Stimulated activated CD4-positive, alpha-beta T cell treated with anti-CD3 and anti-CD28 coated beads, TNF-alpha, amount 100 ng/mL, for 48 hours (primary cell): Measurements from ENCODE around the gene WDR74.
A peak's percentile ranks its signal among the peaks of the same experiment; 100 is the strongest.
"Not testable (repeated sequence)": the region's sequence is repeated elsewhere in the genome, so short reads cannot be mapped to it uniquely, and the experiment has no call there.

Experiments used
- DNase-seq, 3 donors: peaks; one replicate each; pipeline ENCODE4 v3.0.0-alpha.2; 2020; ENCODE audit warnings: low read depth in 3 of 3

Gene WDR74

DNA sequence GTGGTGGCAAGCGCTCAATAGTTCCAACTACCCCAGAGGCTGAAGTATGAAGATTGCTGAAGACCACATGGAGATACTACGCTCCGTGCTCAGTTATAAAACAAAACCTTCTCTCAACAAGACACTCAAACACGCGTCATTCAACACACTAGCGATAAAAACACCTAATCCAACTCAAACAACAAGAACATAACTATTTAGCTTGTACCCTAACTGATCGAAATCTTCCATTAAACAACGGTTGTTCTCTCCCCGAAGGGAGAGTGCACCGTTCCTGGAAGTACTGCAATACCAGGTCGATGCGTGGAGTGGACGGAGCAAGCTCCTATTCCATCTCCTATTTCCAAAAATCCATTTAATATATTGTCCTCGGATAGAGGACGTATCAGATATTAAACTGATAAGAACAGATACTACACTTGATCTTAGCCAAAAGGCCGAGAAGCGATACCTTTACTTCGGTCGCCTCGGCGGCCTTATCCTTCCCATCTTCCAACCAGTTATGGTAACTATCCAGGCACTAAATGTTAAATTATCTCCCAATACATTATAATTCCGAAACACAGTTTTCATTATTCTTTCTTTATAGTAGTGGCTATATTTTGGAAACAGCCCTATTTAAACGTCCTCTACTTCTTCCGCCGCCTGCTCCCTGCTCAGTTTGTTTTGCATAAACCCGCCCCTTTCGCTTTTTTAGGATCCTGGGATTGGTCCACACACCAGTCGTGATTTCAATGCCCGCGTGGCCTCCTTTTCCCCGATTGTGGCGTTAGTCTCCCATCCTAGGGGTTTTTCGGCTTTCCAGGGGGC, 2.2 kb upstream of the WDR74 start:
- peak; percentile 73 to 80 (median 75) for DNase-seq

DNA sequence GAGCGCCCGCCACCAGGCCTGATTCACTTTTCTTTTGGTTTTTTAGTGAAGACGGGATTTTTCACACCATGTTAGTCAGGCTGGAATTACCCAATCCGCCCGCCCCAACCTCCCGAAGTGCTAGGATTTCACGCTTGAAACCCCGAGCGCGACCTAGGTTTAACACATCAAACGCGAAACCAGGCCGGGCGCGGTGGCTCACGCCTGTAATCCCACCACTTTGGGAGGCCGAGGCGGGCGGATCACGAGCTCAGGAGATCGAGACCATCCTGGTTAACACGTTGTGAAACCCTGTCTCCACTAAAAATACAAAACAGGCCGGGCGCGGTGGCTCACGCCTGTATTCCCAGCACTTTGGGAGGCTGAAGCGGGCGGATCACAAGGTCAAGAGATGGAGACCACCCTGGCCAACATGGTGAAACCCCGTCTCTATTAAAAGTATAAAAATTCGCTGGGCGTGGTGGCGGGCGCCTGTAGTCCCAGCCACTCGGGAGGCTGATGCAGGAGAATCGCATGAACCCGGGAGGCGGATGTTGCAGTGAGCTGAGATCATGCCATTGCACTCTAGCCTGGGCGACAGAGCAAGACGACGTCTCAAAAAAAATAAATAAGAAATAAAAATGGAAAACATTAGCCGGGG, 1.5 kb upstream of the WDR74 start:
- peak; percentile 64 to 80 (median 76) for DNase-seq

DNA sequence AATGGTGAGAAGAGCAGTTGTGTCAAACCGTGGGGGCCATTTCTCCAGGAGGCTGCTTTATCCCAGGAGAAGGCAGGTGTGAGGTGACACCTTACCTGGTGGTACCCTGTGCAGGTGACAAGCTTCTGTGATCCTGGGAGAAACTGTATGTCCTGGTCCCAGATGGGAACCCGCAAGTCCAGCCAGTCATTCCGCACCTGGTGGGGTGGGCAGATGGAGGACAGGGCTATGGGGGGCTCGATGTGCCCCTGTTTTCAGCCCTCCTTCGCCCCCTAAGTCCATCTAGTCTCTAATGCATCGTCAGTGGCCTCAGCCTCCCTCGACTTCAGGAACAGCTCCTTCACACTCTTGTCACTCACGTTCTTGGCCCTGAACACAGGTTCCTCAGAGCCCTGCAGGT, 4.1 kb downstream of the WDR74 start:
- no peak for DNase-seq

DNA sequence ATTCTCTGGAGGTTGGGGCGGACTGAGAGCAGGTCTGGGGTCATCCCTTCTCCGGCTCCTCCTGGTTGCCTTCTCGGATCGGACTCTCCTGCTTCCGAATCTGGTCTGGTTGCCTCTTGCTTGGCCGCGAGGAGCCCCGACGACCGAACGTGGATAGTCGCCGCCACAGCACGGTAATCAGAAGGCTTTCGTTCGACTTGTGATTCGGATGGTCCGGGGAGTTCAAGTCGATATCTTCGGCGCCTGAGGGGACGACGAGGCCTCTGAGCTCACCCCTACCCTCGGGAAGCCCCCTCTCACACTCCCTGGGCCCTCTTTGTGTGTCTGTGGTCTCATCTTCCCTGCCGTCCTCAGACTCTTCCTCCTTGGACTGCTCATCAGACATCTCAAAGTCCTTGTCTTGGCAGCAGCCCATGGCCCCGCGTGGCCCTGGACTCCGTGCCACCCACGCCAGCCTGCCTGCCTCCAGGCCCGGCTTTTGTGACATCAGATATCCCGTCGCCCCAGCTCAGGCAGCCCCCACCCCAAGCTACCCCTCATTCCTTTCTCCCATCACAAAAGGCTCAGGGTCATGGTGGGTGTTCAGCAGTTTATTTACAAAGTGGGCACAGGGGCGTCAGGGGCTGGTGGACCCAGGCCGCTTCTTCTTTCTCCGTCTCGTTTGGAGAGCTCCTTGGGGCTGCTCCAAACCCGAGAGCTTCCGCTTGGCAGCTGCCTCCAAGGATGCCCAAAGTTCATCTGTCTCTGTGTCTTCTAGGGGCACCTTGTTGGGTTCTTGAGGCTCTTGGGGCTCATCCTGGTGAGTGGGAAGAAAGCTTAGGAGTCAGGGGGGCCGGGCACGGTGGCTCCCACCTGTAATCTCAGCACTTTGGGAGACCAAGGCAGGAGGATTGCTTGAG, 6.8 kb downstream of the WDR74 start, which contains the start of gene TEX54:
TSS of gene TEX54 (minus strand) at position 506 of the 899 bp plus-strand sequence.
- no peak for DNase-seq

DNA sequence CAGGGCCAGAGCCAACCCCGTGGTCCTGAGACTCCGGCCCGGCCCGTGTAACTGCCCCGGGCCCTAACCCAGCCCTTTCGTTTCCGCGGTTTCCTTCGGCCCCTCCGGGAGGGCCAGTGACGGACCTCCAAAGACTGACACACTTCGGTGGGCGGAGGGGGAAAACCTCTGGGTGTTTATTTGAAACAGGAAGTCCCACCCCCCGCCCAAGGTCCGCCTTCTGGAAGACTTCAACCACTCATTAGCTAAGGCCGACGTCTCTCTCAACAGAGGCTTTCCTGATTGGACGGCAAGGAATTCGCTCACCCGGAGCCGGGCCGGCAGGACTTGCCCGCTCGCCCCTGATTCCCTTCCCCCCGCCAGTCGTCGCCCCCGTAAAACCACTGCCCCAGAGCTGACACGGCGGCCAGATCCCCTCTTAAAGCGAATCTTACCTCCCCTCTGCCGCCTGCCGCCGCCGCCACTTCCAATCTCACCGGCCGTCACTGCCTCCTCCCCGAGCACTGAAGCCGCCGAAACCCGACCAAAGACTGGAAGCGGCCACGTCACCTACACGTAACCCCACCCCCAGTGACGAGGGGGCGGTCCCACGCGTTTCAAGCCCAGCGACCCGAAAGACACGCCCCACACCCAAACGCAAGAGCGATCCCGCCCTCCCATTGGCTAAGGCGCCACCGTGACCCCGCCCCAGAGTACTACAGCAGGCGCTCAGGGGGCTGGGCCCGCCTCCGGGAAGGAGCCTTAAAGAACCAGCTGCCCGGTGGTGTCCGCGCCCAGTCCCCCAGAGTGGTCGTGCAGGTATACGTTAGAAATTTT, 7.7 kb downstream of the WDR74 start, which contains the start of gene STX5:
TSS of gene STX5 (minus strand) at position 532 of the 816 bp plus-strand sequence. CDS start 808 bp downstream, outside the sequence.
- DNase-seq = peak; percentile 99 to 100 (median 99)

DNA sequence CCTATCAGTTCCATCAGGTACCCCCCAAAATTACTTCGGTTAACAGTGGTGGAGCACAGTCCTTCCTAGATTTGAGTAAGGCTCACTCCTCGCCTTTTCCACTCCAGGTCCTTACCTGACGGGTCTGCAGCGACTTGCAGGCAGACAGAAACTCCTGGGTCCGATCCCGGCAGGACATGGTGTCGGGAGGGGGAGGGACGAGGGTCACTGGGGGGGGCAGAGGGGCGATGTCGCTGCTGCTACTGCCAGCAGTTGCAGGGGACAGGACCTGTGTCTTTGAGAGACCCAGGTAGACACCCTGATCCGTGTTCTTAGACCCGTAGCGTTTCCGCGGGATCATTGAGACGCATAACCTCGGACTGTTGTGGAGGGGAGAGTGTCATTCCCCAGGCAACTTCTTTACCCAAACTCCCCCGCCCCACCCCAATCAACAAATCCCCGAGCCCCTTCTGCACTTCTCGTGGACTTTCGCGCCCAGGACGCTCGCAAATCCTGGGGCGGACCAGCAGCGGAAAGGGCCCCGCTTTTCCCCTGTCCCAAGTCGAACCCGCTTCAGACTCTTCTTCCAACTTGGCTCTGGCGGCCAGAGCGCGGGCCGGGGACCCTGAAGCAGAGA, 8.4 kb downstream of the WDR74 start:
- DNase-seq = no peak

DNA sequence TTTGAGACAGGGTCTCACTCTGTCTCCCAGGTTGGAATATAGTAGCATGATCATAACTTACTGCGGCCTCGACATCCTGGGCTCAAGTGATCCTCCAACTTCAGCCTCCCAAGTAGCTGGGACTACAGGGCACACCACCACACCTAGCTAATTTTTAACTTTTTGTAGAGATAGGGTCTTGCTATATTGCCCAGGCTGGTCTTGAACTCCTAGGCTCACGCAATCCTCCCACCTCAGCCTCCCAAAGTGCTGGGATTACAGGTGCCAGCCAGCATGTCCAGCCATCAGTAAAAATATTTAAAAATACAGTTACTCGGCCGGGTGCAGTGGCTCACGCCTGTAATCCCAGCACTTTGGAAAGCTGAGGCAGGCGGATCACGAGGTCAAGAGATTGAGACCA, 11.3 kb downstream of the WDR74 start:
- DNase-seq = not testable (repeated sequence)

DNA sequence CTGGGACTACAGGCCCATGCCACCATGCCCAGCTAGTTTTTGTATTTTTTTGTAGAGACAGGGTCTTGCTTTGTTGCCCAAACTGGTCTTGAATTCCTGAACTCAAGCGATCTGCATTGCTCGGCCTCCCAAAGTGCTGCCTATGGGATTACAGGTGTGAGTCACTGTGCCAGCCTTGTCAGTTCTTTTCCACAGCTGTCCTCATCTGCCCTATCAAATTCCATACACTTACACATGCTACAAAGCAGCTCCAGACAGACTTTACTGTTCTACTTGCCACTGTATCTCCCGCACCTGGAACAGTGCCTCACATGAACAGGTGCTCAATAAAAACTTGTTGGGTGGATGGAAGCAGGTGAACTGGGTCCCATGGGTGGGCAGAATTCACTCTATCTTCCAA, 15.7 kb downstream of the WDR74 start:
- no peak for DNase-seq

DNA sequence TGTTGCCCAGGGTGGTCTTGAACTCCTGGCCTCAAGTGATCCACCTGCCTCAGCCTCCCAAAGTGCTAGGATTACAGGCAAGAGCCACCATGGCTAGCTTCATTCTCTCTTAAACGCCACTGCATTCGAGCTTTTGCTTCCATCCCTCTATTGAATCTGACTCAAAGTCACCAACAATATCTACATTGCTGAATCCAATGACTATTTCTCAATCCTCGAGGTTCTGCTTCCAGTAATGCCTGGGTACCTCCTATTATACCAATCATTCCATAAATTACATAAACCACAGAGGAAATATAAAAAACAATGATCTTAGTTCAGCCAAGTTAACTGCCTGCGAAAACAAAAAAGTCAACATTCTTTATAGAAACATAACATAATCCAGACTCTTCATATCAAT, 22.3 kb downstream of the WDR74 start:
- DNase-seq = no peak

DNA sequence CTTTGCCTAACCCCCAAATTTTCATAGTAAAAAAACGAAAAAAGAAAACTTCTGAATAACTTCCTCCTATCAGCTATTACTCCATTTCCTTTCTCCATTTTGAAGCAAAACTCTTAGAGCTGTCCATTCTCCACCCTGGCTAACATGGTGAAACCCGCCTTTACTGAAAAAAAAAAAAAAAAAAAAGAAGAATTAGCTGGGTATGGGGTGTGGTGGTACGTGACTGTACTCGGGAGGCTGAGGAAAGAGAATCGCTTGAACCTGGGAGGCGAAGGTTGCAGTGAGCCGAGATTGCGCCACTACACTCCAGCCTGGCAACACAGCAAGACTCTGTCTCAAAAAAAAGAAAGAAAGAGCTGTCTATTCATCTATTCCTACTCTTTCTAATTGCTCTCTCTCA, 22.8 kb downstream of the WDR74 start:
- DNase-seq = no peak

DNA sequence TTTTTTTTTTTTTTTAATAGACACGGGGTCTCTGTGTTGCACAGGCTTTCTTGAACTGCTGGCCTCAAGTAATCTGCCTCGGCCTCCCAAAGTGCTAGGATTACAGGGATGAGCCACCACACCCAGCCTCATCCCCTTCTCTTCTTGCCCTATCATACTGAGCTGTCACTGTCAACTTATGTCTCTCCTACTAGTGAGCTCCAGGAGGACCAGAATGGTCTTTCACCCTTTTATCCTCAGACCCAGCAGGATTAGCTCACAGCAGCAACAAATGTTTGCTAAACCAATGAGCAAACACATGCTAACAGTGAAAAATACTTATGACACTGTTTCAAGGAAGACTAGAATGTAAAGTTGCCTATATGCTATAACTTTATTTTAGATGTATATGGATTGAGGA, 27.7 kb downstream of the WDR74 start:
- no peak for DNase-seq

DNA sequence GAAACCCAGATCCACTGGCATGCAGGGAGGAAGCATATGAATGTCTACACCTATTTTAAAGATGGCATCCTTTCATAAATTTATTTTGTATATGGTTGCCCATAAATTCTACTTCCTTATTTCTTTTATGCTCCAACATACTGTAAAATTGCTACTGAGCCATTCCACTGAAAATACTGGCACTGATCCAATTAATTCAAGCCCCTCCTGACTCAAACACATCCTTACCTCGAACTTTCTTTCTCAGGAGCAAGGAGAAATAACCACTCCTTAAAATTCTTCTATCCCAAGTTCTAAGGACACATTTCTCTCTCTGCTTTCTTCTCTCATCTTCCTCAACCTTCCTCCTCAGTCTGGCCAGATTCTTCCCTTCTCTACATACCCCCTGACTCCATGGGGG, 28.6 kb downstream of the WDR74 start:
- no peak for DNase-seq

DNA sequence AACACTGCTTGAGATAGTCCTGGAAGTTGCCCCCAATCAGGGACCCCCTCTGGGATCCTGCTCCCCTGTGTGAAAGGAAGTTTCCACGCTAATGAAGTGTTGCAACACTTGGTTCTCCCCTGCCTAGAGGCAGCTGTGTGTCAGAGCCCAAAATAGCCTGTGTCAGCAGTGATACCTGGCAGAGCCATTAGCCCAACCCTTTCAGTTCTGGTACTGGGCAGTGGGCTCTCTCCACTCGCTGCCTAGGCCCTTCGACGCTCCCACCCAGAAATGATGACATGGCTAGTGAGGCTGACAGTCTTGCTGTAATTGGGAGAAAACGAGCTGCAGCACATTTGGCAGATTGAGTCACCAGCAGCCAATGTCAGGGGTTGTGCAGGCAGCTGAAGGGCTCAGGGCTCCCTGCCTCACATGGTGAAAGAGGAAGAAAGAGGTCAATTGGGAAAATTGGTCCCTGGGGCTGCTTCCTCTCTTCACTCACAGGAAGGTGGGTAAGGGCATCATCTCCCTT, 32.7 kb downstream of the WDR74 start:
- DNase-seq = no peak

DNA sequence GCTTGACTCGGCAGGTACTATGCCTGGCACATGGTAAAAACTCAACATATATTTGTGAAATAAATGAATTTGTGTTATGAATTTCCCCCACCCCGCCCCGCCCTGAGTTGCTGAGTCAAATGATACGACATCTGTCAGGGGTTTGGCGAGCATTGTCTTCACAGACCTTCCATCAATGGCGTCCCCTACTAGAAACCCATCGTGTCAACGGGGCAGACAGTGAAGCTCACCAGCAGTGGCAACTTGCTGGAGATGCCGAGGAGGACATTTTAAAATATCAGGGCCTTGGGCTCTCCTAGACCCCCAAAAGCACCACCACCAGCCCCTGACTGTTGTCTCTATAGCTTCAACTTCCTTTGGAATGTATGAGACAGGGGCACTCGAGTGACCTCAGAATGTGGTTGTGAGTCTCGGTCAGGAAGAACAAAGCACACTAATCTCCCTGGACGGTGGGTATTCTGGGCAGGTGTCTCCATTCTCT, 33.4 kb downstream of the WDR74 start:
- DNase-seq = no peak

DNA sequence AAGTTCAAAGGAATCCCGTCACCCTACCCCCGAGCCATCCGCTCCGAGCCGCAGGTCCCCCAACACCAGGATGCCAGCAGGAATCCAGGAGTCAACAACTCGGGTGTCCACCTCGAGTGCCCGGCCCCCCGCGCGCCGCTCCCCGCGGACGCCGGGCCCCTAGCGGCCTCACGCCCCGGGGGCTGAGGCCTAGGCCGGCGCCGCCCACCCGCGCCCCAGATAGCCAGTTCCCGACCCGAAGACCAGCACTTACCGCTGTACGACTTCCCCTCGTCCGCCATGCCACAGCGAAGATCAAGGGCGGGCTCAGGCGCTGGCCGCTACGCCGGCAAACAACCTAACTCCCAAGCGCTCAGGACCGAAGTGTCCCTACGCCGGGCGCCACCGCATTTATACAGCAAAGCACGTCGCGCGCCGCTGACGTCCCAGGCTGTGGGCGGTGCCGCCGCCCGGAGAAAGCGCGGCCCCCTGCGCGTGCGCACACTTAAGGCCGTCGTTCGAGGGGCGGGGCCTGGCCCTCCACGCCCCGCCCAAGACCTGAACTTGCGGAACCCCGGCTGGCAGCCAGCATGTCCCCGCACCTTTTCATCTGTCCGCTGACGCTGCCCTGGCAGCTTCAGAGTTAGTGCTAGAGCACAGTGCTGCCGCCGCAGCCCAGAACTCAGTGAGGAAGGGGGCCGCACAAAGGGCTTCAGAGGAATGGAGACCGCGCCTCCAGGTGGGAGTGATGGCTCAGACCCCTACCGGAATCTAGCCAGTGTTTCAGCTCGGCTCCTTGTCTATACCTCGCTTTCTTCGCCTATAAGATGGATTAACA, 34.1 kb downstream of the WDR74 start, which contains the start of gene NXF1:
TSS of gene NXF1 (minus strand) at position 365 of the 817 bp plus-strand sequence. CDS start at position 281, 84 bp downstream.
- peak; percentile 90 to 96 (median 95) for DNase-seq

DNA sequence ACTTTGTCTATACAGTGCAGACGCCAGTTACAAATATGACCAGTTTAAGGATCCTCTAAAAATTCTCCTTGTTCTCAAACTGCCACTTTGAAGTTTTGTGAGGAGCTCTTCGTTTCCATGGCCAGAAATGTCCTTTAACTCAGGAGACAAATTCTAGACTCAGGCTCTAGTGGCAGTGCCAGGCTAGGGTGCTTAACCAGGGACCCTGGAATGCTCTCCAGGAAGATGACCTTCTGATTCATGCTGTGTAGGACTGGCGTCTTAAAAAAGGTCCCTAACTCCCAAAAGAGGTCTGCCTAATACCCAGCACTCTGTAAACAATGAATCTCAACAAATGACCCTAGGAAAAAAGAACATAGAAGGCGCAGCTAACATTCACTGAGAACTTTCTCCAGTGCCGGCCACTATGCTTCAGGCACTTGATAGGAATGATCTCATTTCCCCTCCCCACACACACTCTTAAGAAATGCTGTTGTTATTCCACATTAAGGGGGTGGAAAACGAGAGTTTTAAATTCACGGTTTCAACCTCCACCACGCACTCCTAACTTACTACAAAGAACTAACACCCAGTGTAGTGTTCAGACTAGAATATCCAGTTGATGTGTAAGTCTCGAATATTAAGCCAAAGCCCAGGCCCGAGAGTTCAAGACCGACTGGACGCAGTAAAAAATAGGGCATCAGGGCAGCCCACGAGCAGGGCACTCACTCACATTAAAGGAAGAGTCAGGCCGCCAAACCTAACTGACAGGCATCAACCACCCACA, 34.9 kb downstream of the WDR74 start:
- DNase-seq = no peak

DNA sequence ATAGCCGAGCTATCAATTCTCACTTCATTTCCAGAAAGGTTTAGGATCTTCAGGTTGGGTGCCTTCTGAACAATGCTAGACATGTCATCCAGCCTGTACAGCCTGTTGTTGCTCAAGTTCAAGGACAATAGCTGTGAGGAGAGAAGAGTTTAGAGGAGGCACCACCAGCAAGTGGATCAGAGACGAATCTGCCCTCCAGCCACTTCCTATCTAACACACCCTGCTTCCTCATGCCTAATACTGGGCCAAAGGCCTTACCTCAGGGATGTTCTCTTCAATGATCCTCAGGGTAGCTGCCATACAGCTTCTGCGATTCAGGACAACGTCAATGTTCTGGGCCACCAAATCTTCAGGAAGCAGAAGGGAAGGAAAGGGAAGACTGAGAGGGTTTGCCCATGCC, 38.3 kb downstream of the WDR74 start:
- DNase-seq = no peak

DNA sequence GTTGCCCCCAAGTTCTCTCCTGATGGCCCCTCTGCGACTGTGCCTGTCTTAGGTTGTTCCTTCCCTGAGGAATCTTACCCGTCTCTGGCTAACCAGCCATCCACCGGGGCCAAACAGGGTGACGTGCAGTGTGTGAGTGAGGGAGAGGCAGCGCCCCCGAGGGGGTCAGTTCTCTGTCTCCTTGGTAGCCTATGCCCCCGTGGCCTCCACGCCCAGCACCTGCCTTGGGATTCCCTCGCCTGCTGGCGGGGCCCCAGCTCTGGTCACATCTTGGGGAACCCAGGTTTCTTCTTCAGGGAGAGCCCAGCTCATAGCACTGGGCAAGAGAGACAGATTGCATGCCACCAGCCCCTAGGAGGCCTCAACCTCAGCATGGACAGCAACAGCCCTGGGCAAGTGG, 39.9 kb downstream of the WDR74 start:
- DNase-seq = no peak

DNA sequence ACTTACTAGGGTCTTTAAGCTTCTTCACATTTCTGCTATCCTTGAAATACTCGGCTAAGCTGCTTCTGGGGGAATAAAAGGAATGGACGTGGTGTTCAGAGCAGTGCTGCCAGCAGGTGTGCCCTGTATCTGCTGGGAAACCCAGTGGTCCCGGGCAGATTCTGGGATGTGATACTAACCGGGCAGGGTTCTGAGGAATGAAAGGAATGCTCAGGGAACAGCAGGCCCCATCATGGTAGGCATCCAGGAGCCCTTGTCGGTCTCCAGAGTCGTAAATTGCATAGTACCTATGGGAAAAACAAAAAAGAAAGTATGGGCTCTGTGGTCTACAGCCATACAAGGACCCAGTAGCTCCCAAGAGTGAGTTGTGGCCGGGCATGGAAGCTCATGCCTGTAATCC, 43.1 kb downstream of the WDR74 start:
- DNase-seq = no peak
